WTC11 (cell line): ENCODE data around the gene DCLK2.

Experiments used
- CBFB ChIP-seq: sonication (generic); formaldehyde crosslinking; IDR thresholded peaks from 2 replicates; pipeline ENCODE4 v1.8.1; 2022; ENCODE audit warnings: mild to moderate bottlenecking, low read depth, missing genetic modification reagents
- ELF4 ChIP-seq: sonication (generic); formaldehyde crosslinking; IDR thresholded peaks from 2 replicates; pipeline ENCODE4 v1.8.1; 2022; ENCODE audit warnings: low read depth, mild to moderate bottlenecking, moderate library complexity, missing genetic modification reagents
- GTF2I ChIP-seq: fragments of 250-450 bp; sonication (Bioruptor Pico); conservative IDR thresholded peaks from 2 replicates; pipeline ENCODE4 v1.4.0; 2021; ENCODE audit warnings: mild to moderate bottlenecking
- MAX ChIP-seq: sonication (generic); formaldehyde crosslinking; IDR thresholded peaks from 2 replicates; pipeline ENCODE4 v1.8.0; 2022; ENCODE audit warnings: mild to moderate bottlenecking, missing genetic modification reagents
- RELA ChIP-seq: sonication (generic); formaldehyde crosslinking; IDR thresholded peaks from 2 replicates; pipeline ENCODE4 v1.8.1; 2022; ENCODE audit warnings: missing genetic modification reagents, mild to moderate bottlenecking, borderline replicate concordance
- SMAD3 ChIP-seq: sonication (generic); formaldehyde crosslinking; IDR thresholded peaks from 2 replicates; pipeline ENCODE4 v1.8.0; 2022; ENCODE audit warnings: missing genetic modification reagents, mild to moderate bottlenecking, borderline replicate concordance
- SP1 ChIP-seq: sonication (generic); formaldehyde crosslinking; conservative IDR thresholded peaks from 2 replicates; pipeline ENCODE4 v1.8.1; 2022; ENCODE audit warnings: missing genetic modification reagents
- USF2 ChIP-seq: sonication (generic); formaldehyde crosslinking; IDR thresholded peaks from 2 replicates; pipeline ENCODE4 v1.8.1; 2023; ENCODE audit warnings: mild to moderate bottlenecking, missing genetic modification reagents, moderate library complexity
- ZNF232 ChIP-seq: sonication (generic); formaldehyde crosslinking; IDR thresholded peaks from 2 replicates; pipeline ENCODE4 v1.8.0; 2022; ENCODE audit warnings: mild to moderate bottlenecking, missing genetic modification reagents
- ZNF263 ChIP-seq: sonication (generic); formaldehyde crosslinking; IDR thresholded peaks from 2 replicates; pipeline ENCODE4 v1.8.1; 2022; ENCODE audit warnings: low read depth, mild to moderate bottlenecking, moderate library complexity, missing genetic modification reagents
- TF ChIP-seq, protein P1 (sequence below): fragments of 200-600 bp; IDR thresholded peaks from 2 replicates; pipeline ENCODE4 v1.8.0; 2022; ENCODE audit warnings: antibody characterized with exemption
- TF ChIP-seq, protein P2 (sequence below): fragments of 250-450 bp; sonication (Bioruptor Pico); IDR thresholded peaks from 2 replicates; pipeline ENCODE4 v1.9.0; 2021; ENCODE audit warnings: mild to moderate bottlenecking

DNA sequence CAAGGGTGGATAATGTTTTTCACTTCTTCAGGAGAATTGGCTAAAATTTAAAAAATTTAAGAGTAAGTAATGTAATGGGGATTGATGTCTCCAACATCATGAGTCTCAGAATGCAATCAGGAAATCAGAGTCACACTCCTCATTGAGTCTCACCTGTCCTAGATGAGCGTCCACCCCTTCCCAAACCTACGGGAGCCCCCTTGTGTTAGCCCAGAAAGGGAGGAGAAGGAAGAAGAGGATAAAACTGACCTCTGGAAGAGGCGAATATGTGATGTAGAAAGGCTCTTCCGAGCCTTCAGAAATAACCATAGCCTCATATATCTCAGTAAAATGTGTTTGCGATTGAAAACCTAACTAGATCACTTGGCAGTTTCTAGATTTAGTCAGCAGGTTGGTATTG is 157.1 kb downstream of the DCLK2 start:
- TF ChIP-seq USF2 (CRISPR knock-in tag) (no peak), ELF4 (CRISPR knock-in tag) (no peak), SMAD3 (CRISPR knock-in tag) (no peak), RELA (CRISPR knock-in tag) (no peak), SP1 (CRISPR knock-in tag) (no peak), ZNF232 (CRISPR knock-in tag) (no peak), MAX (CRISPR knock-in tag) (no peak), CBFB (CRISPR knock-in tag) (no peak), GTF2I (CRISPR knock-in tag) (no peak), ZNF263 (CRISPR knock-in tag) (no peak)
- TF ChIP-seq, protein P1, sequence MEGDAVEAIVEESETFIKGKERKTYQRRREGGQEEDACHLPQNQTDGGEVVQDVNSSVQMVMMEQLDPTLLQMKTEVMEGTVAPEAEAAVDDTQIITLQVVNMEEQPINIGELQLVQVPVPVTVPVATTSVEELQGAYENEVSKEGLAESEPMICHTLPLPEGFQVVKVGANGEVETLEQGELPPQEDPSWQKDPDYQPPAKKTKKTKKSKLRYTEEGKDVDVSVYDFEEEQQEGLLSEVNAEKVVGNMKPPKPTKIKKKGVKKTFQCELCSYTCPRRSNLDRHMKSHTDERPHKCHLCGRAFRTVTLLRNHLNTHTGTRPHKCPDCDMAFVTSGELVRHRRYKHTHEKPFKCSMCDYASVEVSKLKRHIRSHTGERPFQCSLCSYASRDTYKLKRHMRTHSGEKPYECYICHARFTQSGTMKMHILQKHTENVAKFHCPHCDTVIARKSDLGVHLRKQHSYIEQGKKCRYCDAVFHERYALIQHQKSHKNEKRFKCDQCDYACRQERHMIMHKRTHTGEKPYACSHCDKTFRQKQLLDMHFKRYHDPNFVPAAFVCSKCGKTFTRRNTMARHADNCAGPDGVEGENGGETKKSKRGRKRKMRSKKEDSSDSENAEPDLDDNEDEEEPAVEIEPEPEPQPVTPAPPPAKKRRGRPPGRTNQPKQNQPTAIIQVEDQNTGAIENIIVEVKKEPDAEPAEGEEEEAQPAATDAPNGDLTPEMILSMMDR = no peak
- TF ChIP-seq, protein P2, sequence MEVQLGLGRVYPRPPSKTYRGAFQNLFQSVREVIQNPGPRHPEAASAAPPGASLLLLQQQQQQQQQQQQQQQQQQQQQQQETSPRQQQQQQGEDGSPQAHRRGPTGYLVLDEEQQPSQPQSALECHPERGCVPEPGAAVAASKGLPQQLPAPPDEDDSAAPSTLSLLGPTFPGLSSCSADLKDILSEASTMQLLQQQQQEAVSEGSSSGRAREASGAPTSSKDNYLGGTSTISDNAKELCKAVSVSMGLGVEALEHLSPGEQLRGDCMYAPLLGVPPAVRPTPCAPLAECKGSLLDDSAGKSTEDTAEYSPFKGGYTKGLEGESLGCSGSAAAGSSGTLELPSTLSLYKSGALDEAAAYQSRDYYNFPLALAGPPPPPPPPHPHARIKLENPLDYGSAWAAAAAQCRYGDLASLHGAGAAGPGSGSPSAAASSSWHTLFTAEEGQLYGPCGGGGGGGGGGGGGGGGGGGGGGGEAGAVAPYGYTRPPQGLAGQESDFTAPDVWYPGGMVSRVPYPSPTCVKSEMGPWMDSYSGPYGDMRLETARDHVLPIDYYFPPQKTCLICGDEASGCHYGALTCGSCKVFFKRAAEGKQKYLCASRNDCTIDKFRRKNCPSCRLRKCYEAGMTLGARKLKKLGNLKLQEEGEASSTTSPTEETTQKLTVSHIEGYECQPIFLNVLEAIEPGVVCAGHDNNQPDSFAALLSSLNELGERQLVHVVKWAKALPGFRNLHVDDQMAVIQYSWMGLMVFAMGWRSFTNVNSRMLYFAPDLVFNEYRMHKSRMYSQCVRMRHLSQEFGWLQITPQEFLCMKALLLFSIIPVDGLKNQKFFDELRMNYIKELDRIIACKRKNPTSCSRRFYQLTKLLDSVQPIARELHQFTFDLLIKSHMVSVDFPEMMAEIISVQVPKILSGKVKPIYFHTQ (CRISPR knock-in tag) = no peak
